ENCODE data around the gene DDX39B.

The DDX39B gene

GRCh38 chr6:31573239-31574105, 31.7 kb upstream of the DDX39B start:
- no peak overlapping the region for H3K27ac ChIP-seq
- H3K4me3 ChIP-seq (IDR thresholded peaks at IDR 0.05; ENCODE audit: insufficient read depth, low read depth, low read length): no peak overlapping the region
- H3K36me3 ChIP-seq (ENCODE audit: insufficient read depth): no peaks in the 10 kb centered on the region
- no peaks in the 10 kb centered on the region for H4K20me1 ChIP-seq (ENCODE audit: insufficient read depth)
- H3K4me1 ChIP-seq (ENCODE audit: low read depth, poor library complexity, severe bottlenecking): peaks cover 35% of the 10 kb centered on the region
- H2AFZ ChIP-seq (ENCODE audit: low read depth): no peak overlapping the region
- TF ChIP-seq CTCF (conservative IDR thresholded peaks at IDR 0.05; ENCODE audit: low read depth, low read length): no peak
- no peak overlapping the region for H3K9ac ChIP-seq
- H3K79me2 ChIP-seq (ENCODE audit: insufficient read depth, low read depth): no peaks in the 10 kb centered on the region
- H3K27me3 ChIP-seq (ENCODE audit: insufficient read depth, low read depth): peaks cover 55% of the 10 kb centered on the region
- no peak overlapping the region for H3K4me2 ChIP-seq

GRCh38 chr6:31572041-31572911, 30.5 kb upstream of the DDX39B start, which contains the start of gene LTA:
TSS of gene LTA (plus strand) at chr6:31572289. CDS start at chr6:31572743, 454 bp downstream.
- Histone ChIP-seq H3K27me3 (ENCODE audit: insufficient read depth, low read depth) (peaks cover 43% of the 10 kb centered on the region), H4K20me1 (ENCODE audit: insufficient read depth) (no peaks in the 10 kb centered on the region), H3K36me3 (ENCODE audit: insufficient read depth) (no peaks in the 10 kb centered on the region), H3K9ac (no peak within 1 kb of the TSS), H3K4me1 (ENCODE audit: low read depth, poor library complexity, severe bottlenecking) (peaks cover 47% of the 10 kb centered on the region), H2AFZ (ENCODE audit: low read depth) (no peak within 1 kb of the TSS), H3K4me3 (IDR thresholded peaks at IDR 0.05; ENCODE audit: insufficient read depth, low read depth, low read length) (no peak within 1 kb of the TSS), H3K4me2 (no peak within 1 kb of the TSS), H3K27ac (no peak within 1 kb of the TSS), H3K79me2 (ENCODE audit: insufficient read depth, low read depth) (no peaks in the 10 kb centered on the region)
- no peak for TF ChIP-seq CTCF (conservative IDR thresholded peaks at IDR 0.05; ENCODE audit: low read depth, low read length)

DNA sequence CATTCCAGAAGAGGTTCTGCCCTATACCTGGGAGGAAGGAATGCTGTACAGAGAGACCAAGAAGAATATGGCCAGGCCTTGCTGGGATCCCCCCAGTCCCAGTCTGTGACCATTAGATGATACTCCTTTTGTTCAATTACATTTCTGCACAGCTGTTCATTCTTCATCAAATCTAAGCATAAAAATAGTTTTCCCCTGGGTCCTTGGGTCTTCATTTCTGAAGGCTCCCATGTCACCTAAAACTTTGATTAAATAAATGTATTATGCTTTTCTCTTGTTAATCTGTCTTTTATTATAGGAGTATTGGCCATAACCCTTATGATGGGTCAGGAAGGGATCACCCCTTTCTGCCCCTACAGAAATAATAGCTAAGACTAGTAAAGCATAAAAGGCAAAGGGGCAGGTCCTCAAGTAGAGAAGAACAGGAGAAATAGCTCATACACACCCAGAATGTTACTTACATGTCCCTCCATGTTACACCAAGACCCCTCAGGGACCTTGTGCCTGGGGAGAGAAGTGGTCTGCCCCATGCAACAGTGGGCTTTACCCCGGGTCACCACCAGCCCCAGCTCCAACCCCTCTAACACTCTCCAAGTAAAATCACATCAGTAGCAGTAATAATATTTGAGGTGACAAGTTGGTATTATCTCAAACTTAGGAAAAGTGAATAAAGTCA, 28.2 kb upstream of the DDX39B start:
- Histone ChIP-seq H3K79me2 (ENCODE audit: insufficient read depth, low read depth) (no peaks in the 10 kb centered on the region), H4K20me1 (ENCODE audit: insufficient read depth) (no peaks in the 10 kb centered on the region), H3K36me3 (ENCODE audit: insufficient read depth) (no peaks in the 10 kb centered on the region), H3K27me3 (ENCODE audit: insufficient read depth, low read depth) (peaks cover 53% of the 10 kb centered on the region), H3K4me2 (no peak overlapping the region), H3K4me3 (IDR thresholded peaks at IDR 0.05; ENCODE audit: insufficient read depth, low read depth, low read length) (no peak overlapping the region), H3K9ac (no peak overlapping the region), H3K4me1 (ENCODE audit: low read depth, poor library complexity, severe bottlenecking) (peaks cover 54% of the 10 kb centered on the region), H2AFZ (ENCODE audit: low read depth) (no peak overlapping the region), H3K27ac (no peak overlapping the region)
- no peak for TF ChIP-seq CTCF (conservative IDR thresholded peaks at IDR 0.05; ENCODE audit: low read depth, low read length)

- no peaks in the 10 kb centered on the region for H3K36me3 ChIP-seq (ENCODE audit: insufficient read depth)
- no peak for TF ChIP-seq CTCF (conservative IDR thresholded peaks at IDR 0.05; ENCODE audit: low read depth, low read length)
- no peak overlapping the region for H3K9ac ChIP-seq
- H3K4me1 ChIP-seq (ENCODE audit: low read depth, poor library complexity, severe bottlenecking): peaks cover 54% of the 10 kb centered on the region
- no peaks in the 10 kb centered on the region for H3K79me2 ChIP-seq (ENCODE audit: insufficient read depth, low read depth)
- H3K27me3 ChIP-seq (ENCODE audit: insufficient read depth, low read depth): peaks cover 44% of the 10 kb centered on the region
- no peak overlapping the region for H2AFZ ChIP-seq (ENCODE audit: low read depth)
- H4K20me1 ChIP-seq (ENCODE audit: insufficient read depth): no peaks in the 10 kb centered on the region
- peak overlapping the region; percentile 86 for H3K4me2 ChIP-seq
- peak overlapping the region; percentile 21; the same call in 1 of the 2 replicates for H3K27ac ChIP-seq
- H3K4me3 ChIP-seq (IDR thresholded peaks at IDR 0.05; ENCODE audit: insufficient read depth, low read depth, low read length): no peak overlapping the region
Measured at GRCh38 chr6:31568537-31568961, 26.7 kb upstream of the DDX39B start.
